Measurements from ENCODE around the gene DYNC1H1.
A peak's percentile ranks its signal among the peaks of the same experiment; 100 is the strongest.

DYNC1H1 gene

GRCh38 chr14:101964297-101965180 is at the start of gene DYNC1H1:
Gene DYNC1H1 (plus strand): TSS chr14:101964573. CDS start chr14:101964692, 119 bp downstream.
- DNase-seq: peak; percentile 97

GRCh38 chr14:101915871-101916815 is 48.2 kb upstream of the DYNC1H1 start:
- no peak for DNase-seq

- no peak for DNase-seq
Measured at GRCh38 chr14:101916816-101917412, 47.5 kb upstream of the DYNC1H1 start.

- DNase-seq: no peak
Measured at GRCh38 chr14:101917413-101918017, 46.9 kb upstream of the DYNC1H1 start.

- DNase-seq: no peak
Measured at GRCh38 chr14:101918065-101918989, 46.0 kb upstream of the DYNC1H1 start.

GRCh38 chr14:101920271-101920670 is 44.1 kb upstream of the DYNC1H1 start:
- DNase-seq: no peak

GRCh38 chr14:101922866-101923265 is 41.5 kb upstream of the DYNC1H1 start:
- DNase-seq: no peak

GRCh38 chr14:101925152-101925551 is 39.2 kb upstream of the DYNC1H1 start:
- DNase-seq: no peak

- no peak for DNase-seq
Measured at GRCh38 chr14:101926085-101926484, 38.3 kb upstream of the DYNC1H1 start.

GRCh38 chr14:101926620-101927019 is 37.8 kb upstream of the DYNC1H1 start:
- DNase-seq: no peak

- DNase-seq: no peak
Measured at GRCh38 chr14:101927859-101928258, 36.5 kb upstream of the DYNC1H1 start.

- DNase-seq: no peak
Measured at GRCh38 chr14:101928415-101928841, 35.9 kb upstream of the DYNC1H1 start.

- no peak for DNase-seq
Measured at GRCh38 chr14:101929096-101929495, 35.3 kb upstream of the DYNC1H1 start.

GRCh38 chr14:101929946-101930345 is 34.4 kb upstream of the DYNC1H1 start:
- DNase-seq: no peak

GRCh38 chr14:101932673-101933072 is 31.7 kb upstream of the DYNC1H1 start:
- no peak for DNase-seq

GRCh38 chr14:101933209-101933608 is 31.2 kb upstream of the DYNC1H1 start:
- no peak for DNase-seq

GRCh38 chr14:101934601-101935150 is 29.7 kb upstream of the DYNC1H1 start:
- DNase-seq: no peak

- DNase-seq: no peak
Measured at GRCh38 chr14:101937926-101938767, 26.2 kb upstream of the DYNC1H1 start.

- DNase-seq: no peak
Measured at GRCh38 chr14:101939646-101940170, 24.7 kb upstream of the DYNC1H1 start.

- no peak for DNase-seq
Measured at GRCh38 chr14:101944451-101944850, 19.9 kb upstream of the DYNC1H1 start.

Measured in DMS79 treated with DMSO at 0.1 percent for 48 hours (cell line).